Mucosa of descending colon (tissue), 3 donors: Measurements from ENCODE around the gene MBD3L2B. TPM values are rescaled to one million over a fixed set of nuclear protein-coding genes. Genes with fewer than 3 reads are reported as not detected.
"Not testable (repeated sequence)": the region's sequence is repeated elsewhere in the genome, so short reads cannot be mapped to it uniquely, and the experiment has no call there.

Experiments
- ATAC-seq: fragments of 200-7000 bp; cut with Tn5 transposase; one replicate; pipeline ENCODE4 v1.9.1; 2020; ENCODE audit warnings: mild to moderate bottlenecking, moderate library complexity
- DNase-seq, 3 donors: peaks; one replicate each; pipeline ENCODE4 v3.0.0-alpha.2; 2020
- H3K36me3 ChIP-seq: fragments of 200-600 bp; one replicate; pipeline ENCODE4 v1.8.0; 2021; ENCODE audit warnings: low read depth, mild to moderate bottlenecking
- H3K4me1 ChIP-seq: fragments of 200-600 bp; one replicate; pipeline ENCODE4 v1.8.0; 2021; ENCODE audit warnings: low read depth, mild to moderate bottlenecking
- H3K4me3 ChIP-seq: fragments of 200-600 bp; one replicate; pipeline ENCODE4 v1.8.0; 2021; ENCODE audit warnings: mild to moderate bottlenecking
- H3K9me3 ChIP-seq: fragments of 200-600 bp; one replicate; pipeline ENCODE4 v1.8.0; 2021; ENCODE audit warnings: mild to moderate bottlenecking
- intact Hi-C, 2 donors: fragments of 100-400 bp; cut with DNase I in 1 of 2; cut with micrococcal nuclease in 1 of 2; formaldehyde crosslinking; loops; one replicate each; pipeline versions ENCODE4 v1.11.0 to v1.11.1; 2022; cut with DNase I, micrococcal nuclease
- total RNA-seq, 3 donors: library from RNA; stranded (reverse); fragmentation: NEBNext Ultra II Directional in 2 of 3; extraction: Animal tissue kit (Norgen Biotek cat#: 25700) in 2 of 3; gene quantifications; one replicate each; pipeline versions ENCODE4 v1.2.1 to v1.2.4, GENCODE V29; 2021 to 2023
- TF ChIP-seq, protein P1 (sequence below): fragments of 200-600 bp; IDR thresholded peaks from one replicate; pipeline ENCODE4 v1.8.0; 2022; ENCODE audit warnings: antibody characterized with exemption, mild to moderate bottlenecking
- donor health status: DM: no; HTN: no; CAD: no; lungs with moderate emphysema.
- donor health status: DM: no; HTN: no; CAD: no.
- donor health status: DM: no; HTN: yes; CAD: no.

MBD3L2B gene
- total RNA-seq, 3 donors from 2014 or later, result not detected

DNA sequence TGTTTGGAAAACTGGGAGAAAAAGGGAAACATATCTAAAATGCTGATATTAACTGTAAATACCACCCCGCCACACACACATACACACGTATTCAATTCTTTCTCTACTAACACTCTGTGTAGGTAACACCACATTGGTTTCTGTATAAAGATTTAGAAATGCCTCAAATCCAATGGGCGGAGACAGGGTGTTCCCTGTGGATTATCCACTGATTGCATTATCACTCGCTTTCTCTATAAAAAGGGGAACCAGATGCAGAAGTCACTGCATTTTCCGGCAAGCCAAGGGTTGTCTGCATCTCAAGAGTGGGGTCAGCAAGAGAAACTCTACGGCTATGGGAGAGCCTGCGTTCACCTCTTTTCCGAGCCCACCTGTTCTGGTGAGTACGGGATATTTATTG, 9.0 kb upstream of the MBD3L2B start, which contains the start of gene MBD3L5:
Gene MBD3L5, plus strand, starts transcription at position 301 of the 400 bp plus-strand sequence. Its CDS starts 34 bp downstream, at position 335.
- H3K4me1 ChIP-seq, DNase-seq, H3K4me3 ChIP-seq, ATAC-seq, H3K36me3 ChIP-seq, H3K9me3 ChIP-seq, intact Hi-C loops: not testable (repeated sequence)

GRCh38 chr19:7028790-7029189, 7.6 kb upstream of the MBD3L2B start:
- H3K36me3 ChIP-seq, DNase-seq, H3K4me3 ChIP-seq, intact Hi-C loops, ATAC-seq, H3K4me1 ChIP-seq, H3K9me3 ChIP-seq: not testable (repeated sequence)

GRCh38 chr19:7018828-7019227, 2.4 kb downstream of the MBD3L2B start:
- H3K9me3 ChIP-seq, result no peaks in the 10 kb centered on the region
- DNase-seq, result no peak
- no peak overlapping the region for H3K4me3 ChIP-seq
- ATAC-seq, result no peak
- H3K36me3 ChIP-seq, result no peaks in the 10 kb centered on the region
- TF ChIP-seq, protein P1, sequence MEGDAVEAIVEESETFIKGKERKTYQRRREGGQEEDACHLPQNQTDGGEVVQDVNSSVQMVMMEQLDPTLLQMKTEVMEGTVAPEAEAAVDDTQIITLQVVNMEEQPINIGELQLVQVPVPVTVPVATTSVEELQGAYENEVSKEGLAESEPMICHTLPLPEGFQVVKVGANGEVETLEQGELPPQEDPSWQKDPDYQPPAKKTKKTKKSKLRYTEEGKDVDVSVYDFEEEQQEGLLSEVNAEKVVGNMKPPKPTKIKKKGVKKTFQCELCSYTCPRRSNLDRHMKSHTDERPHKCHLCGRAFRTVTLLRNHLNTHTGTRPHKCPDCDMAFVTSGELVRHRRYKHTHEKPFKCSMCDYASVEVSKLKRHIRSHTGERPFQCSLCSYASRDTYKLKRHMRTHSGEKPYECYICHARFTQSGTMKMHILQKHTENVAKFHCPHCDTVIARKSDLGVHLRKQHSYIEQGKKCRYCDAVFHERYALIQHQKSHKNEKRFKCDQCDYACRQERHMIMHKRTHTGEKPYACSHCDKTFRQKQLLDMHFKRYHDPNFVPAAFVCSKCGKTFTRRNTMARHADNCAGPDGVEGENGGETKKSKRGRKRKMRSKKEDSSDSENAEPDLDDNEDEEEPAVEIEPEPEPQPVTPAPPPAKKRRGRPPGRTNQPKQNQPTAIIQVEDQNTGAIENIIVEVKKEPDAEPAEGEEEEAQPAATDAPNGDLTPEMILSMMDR, result no peak
- intact Hi-C loops, result no loop called here
- H3K4me1 ChIP-seq, result no peaks in the 10 kb centered on the region

- no peak for ATAC-seq
- no peak for DNase-seq
- no peak overlapping the region for H3K4me3 ChIP-seq
- no peaks in the 10 kb centered on the region for H3K4me1 ChIP-seq
- intact Hi-C loops, result no loop called here
- TF ChIP-seq, protein P1, result no peak
- no peaks in the 10 kb centered on the region for H3K36me3 ChIP-seq
- no peaks in the 10 kb centered on the region for H3K9me3 ChIP-seq
Measured at GRCh38 chr19:7013678-7014077, 7.6 kb downstream of the MBD3L2B start.

DNA sequence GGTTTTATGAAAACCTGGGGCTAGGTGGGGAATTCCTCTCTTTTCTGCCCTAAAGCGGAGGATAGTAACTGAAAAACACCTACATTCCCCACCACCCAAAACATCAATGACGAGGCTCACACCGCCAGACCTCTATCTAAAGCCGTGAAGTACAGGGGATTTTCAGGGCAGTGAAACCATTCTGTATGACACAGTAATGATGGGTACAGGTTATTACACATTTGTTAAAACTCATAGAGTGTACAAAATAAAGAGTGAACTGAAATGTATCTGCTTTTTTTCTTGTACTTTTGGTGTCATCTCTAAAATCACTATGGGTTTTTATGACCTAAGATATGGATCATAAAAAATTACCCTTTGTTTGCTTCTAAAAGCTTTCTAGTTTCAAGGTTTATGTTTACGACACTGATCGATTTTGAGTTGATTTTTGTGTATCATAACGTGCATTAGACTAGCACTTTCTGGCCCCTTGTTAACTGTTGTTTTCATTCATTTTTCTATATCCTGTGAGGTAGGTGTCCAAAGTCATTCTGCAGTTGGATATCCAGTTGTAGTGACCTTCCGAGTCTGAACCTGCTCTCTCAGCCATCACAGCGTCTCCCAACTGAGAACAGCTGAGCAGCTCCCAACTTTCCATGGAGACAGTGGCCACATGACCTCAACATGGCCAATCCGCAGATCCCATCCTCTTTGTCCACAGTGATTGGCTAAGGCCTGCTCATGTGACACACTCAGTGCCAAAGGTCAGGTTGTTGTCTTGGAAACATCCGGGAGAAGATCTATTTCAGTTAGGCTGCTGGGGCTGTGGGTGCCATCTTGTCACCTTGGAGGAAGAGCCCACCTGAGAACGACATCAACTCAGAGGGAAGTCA, 10.3 kb downstream of the MBD3L2B start:
- no peak for DNase-seq
- H3K36me3 ChIP-seq, result no peaks in the 10 kb centered on the region
- no peak for ATAC-seq
- intact Hi-C loops, result no loop called here
- TF ChIP-seq, protein P1, result no peak
- no peaks in the 10 kb centered on the region for H3K4me1 ChIP-seq
- H3K9me3 ChIP-seq, result no peaks in the 10 kb centered on the region
- no peak overlapping the region for H3K4me3 ChIP-seq

DNA sequence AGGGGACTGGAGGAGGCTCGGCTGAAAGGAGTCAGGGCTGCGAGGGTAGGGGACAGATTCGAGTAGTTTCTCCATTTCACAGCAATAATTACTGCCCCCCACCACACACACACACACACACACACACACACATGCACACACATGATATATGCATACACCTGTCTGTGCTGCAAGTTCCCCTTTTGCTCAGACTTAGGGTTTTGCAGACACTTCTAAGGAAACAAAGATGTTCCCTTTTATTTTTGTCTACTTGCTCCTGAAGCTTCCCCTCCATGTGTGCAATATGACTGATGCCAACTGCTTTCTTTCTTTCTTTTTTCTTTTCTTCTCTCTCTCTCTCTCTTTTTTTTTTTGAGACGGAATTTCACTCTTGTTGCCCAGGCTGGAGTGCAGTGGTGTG, 13.4 kb downstream of the MBD3L2B start:
- no peak for ATAC-seq
- Histone ChIP-seq H3K4me1 (no peaks in the 10 kb centered on the region), H3K36me3 (no peaks in the 10 kb centered on the region), H3K9me3 (no peaks in the 10 kb centered on the region), H3K4me3 (no peak overlapping the region)
- TF ChIP-seq, protein P1, result no peak
- DNase-seq, result no peak
- intact Hi-C loops, result no loop called here
